Kidney epithelial cell (primary cell): ENCODE results near the gene FGF9. TPM values are rescaled to one million over a fixed set of nuclear protein-coding genes. Genes with fewer than 3 reads are reported as not detected.

Experiments
- DNase-seq: peaks from one replicate; pipeline ENCODE4 v3.0.0-alpha.2; 2010; ENCODE audit warnings: low read depth
- H3K27me3 ChIP-seq: 2 replicates; pipeline ENCODE4 v1.6.0; 2011; ENCODE audit warnings: low read length; ENCODE audit not compliant: control insufficient read depth, insufficient read depth
- H3K36me3 ChIP-seq: 2 replicates; pipeline ENCODE4 v1.5.1; 2011; ENCODE audit warnings: low read length; ENCODE audit not compliant: control insufficient read depth, insufficient read depth
- H3K4me3 ChIP-seq: 2 replicates; pipeline ENCODE4 v1.5.1; 2011; ENCODE audit warnings: low read depth, mild to moderate bottlenecking, control low read depth, low read length
- CTCF ChIP-seq: IDR thresholded peaks from 2 replicates; pipeline ENCODE4 v1.5.1; 2011; ENCODE audit warnings: mild to moderate bottlenecking, moderate library complexity, low read length, control low read depth, inconsistent platforms; ENCODE audit not compliant: insufficient read depth, poor library complexity, severe bottlenecking
- total RNA-seq: library from RNA; depleted of rRNA; stranded (reverse); fragments of >200 nt; gene quantifications from 2 replicates; pipeline ENCODE4 v1.2.3, GENCODE V29; 2015

FGF9 gene
- total RNA-seq, 1 donor from 2014 or later: 0.33 TPM

- Histone ChIP-seq H3K27me3 (no peaks in the 10 kb centered on the region), H3K4me3 (no peak overlapping the region), H3K36me3 (no peaks in the 10 kb centered on the region)
- no peak for TF ChIP-seq CTCF
- no peak for DNase-seq
These were observed 48.6 kb downstream of the FGF9 start for GRCh38 chr13:21719463-21719862.

- TF ChIP-seq CTCF: no peak
- H3K4me3 ChIP-seq: no peak overlapping the region
- no peaks in the 10 kb centered on the region for H3K36me3 ChIP-seq
- H3K27me3 ChIP-seq: no peaks in the 10 kb centered on the region
- DNase-seq: no peak
These were observed 53.1 kb downstream of the FGF9 start for GRCh38 chr13:21723807-21724505.

GRCh38 chr13:21730186-21730880 is 59.5 kb downstream of the FGF9 start:
- Histone ChIP-seq H3K27me3 (no peaks in the 10 kb centered on the region), H3K4me3 (no peak overlapping the region), H3K36me3 (no peaks in the 10 kb centered on the region)
- no peak for TF ChIP-seq CTCF
- no peak for DNase-seq

- H3K27me3 ChIP-seq: no peaks in the 10 kb centered on the region
- no peak overlapping the region for H3K4me3 ChIP-seq
- DNase-seq: peak; percentile 51
- TF ChIP-seq CTCF: no peak
- H3K36me3 ChIP-seq: no peaks in the 10 kb centered on the region
These were observed 62.8 kb downstream of the FGF9 start for GRCh38 chr13:21733475-21734263.

GRCh38 chr13:21734961-21735360 is 64.1 kb downstream of the FGF9 start:
- no peak for TF ChIP-seq CTCF
- H3K36me3 ChIP-seq: no peaks in the 10 kb centered on the region
- no peak for DNase-seq
- H3K4me3 ChIP-seq: no peak overlapping the region
- H3K27me3 ChIP-seq: no peaks in the 10 kb centered on the region
